Measurements from ENCODE around the gene C15orf40.
"Not testable (repeated sequence)": the region's sequence is repeated elsewhere in the genome, so short reads cannot be mapped to it uniquely, and the experiment has no call there.

The C15orf40 gene

GRCh38 chr15:83039206-83039605, 27.8 kb upstream of the C15orf40 start:
- in situ Hi-C loops (cut with MboI; ENCODE audit: low pct_unique_long_range_greater_than_20kb, low sequenced_read_pairs, unreplicated experiment): no loop called here

GRCh38 chr15:83036253-83036652, 24.8 kb upstream of the C15orf40 start:
- TF ChIP-seq CTCF (IDR thresholded peaks at IDR 0.05; ENCODE audit: extremely low read depth, insufficient read depth, missing control alignments): no peak
- in situ Hi-C loops (cut with MboI; ENCODE audit: low pct_unique_long_range_greater_than_20kb, low sequenced_read_pairs, unreplicated experiment): no loop called here
- DNase-seq (ENCODE audit: low spot score): no peak

More at GRCh38 chr15:83039206-83039605, 27.8 kb upstream of the C15orf40 start:
- TF ChIP-seq CTCF (IDR thresholded peaks at IDR 0.05; ENCODE audit: extremely low read depth, insufficient read depth, missing control alignments): no peak
- DNase-seq (ENCODE audit: low spot score): no peak

- DNase-seq (ENCODE audit: low spot score); in situ Hi-C loops (cut with MboI; ENCODE audit: low pct_unique_long_range_greater_than_20kb, low sequenced_read_pairs, unreplicated experiment): not testable (repeated sequence)
These were observed 19.8 kb upstream of the C15orf40 start for GRCh38 chr15:83031234-83031633.

- no peak for DNase-seq (ENCODE audit: low spot score)
- TF ChIP-seq CTCF (IDR thresholded peaks at IDR 0.05; ENCODE audit: extremely low read depth, insufficient read depth, missing control alignments): no peak
- in situ Hi-C loops (cut with MboI; ENCODE audit: low pct_unique_long_range_greater_than_20kb, low sequenced_read_pairs, unreplicated experiment): no loop called here
These were observed 18.6 kb upstream of the C15orf40 start for GRCh38 chr15:83030021-83030420.

GRCh38 chr15:83018436-83018835, 7.0 kb upstream of the C15orf40 start:
- in situ Hi-C loops (cut with MboI; ENCODE audit: low pct_unique_long_range_greater_than_20kb, low sequenced_read_pairs, unreplicated experiment): loop anchor here (10.0 to 25.0 kb wide), 2 partner anchors 196 to 369 kb away; no protein-coding TSS in a partner anchor
- TF ChIP-seq CTCF (IDR thresholded peaks at IDR 0.05; ENCODE audit: extremely low read depth, insufficient read depth, missing control alignments): no peak
- no peak for DNase-seq (ENCODE audit: low spot score)

- in situ Hi-C loops (cut with MboI; ENCODE audit: low pct_unique_long_range_greater_than_20kb, low sequenced_read_pairs, unreplicated experiment): loop anchor here (10.0 to 25.0 kb wide), 2 partner anchors 198 to 370 kb away; no protein-coding TSS in a partner anchor
- TF ChIP-seq CTCF (IDR thresholded peaks at IDR 0.05; ENCODE audit: extremely low read depth, insufficient read depth, missing control alignments): no peak
- no peak for DNase-seq (ENCODE audit: low spot score)
These were observed 5.5 kb upstream of the C15orf40 start for GRCh38 chr15:83016906-83017305.

- no peak for DNase-seq (ENCODE audit: low spot score)
- no peak for TF ChIP-seq CTCF (IDR thresholded peaks at IDR 0.05; ENCODE audit: extremely low read depth, insufficient read depth, missing control alignments)
These were observed 3.9 kb upstream of the C15orf40 start for GRCh38 chr15:83015361-83015760.

More at GRCh38 chr15:83015361-83015760, 3.9 kb upstream of the C15orf40 start:
- in situ Hi-C loops (cut with MboI; ENCODE audit: low pct_unique_long_range_greater_than_20kb, low sequenced_read_pairs, unreplicated experiment): loop anchor here (10.0 to 25.0 kb wide), 2 partner anchors 199 to 372 kb away; no protein-coding TSS in a partner anchor

Data from GM13977 (cell line).